Liver (tissue), 9 donors: ENCODE data around the gene SLC8A1. TPM values are rescaled to one million over a fixed set of nuclear protein-coding genes. Genes with fewer than 3 reads are reported as not detected.

Experiments used
- DNase-seq: peaks from one replicate; pipeline ENCODE4 v3.0.0-alpha.2; 2017; ENCODE audit warnings: low spot score
- H3K27ac ChIP-seq, 2 donors: one replicate each; pipeline ENCODE4 v1.7.0; 2013; ENCODE audit warnings: inconsistent platforms in 2 of 2, low read length in 2 of 2, control low read depth in 1 of 2, low read depth in 1 of 2, mild to moderate bottlenecking in 1 of 2
- H3K27me3 ChIP-seq, 4 donors: one replicate each; pipeline versions ENCODE4 v1.6.1 to v1.7.0; 2013; ENCODE audit warnings: low read length in 3 of 4, inconsistent platforms in 1 of 4, mild to moderate bottlenecking in 1 of 4, moderate library complexity in 1 of 4; ENCODE audit not compliant: control insufficient read depth in 4 of 4, insufficient read depth in 4 of 4
- H3K36me3 ChIP-seq, 4 donors: one replicate each; pipeline versions ENCODE4 v1.6.1 to v1.7.0; 2013; ENCODE audit warnings: low read length in 3 of 4, mild to moderate bottlenecking in 3 of 4, low read depth in 1 of 4, moderate library complexity in 1 of 4; ENCODE audit not compliant: control insufficient read depth in 4 of 4, insufficient read depth in 3 of 4
- H3K4me1 ChIP-seq, 4 donors: one replicate each; pipeline versions ENCODE4 v1.6.1 to v1.7.0; 2013; ENCODE audit warnings: low read length in 3 of 4, mild to moderate bottlenecking in 3 of 4, moderate library complexity in 1 of 4; ENCODE audit not compliant: control insufficient read depth in 4 of 4, insufficient read depth in 4 of 4
- H3K4me3 ChIP-seq, 3 donors: one replicate each; pipeline versions ENCODE4 v1.6.1 to v1.7.0; 2013; ENCODE audit warnings: low read length in 3 of 3, control low read depth in 1 of 3, low read depth in 1 of 3, mild to moderate bottlenecking in 1 of 3
- H3K9ac ChIP-seq, 2 donors: one replicate each; pipeline ENCODE4 v1.7.0; 2013; ENCODE audit warnings: low read length in 2 of 2, mild to moderate bottlenecking in 2 of 2, moderate library complexity in 2 of 2, control low read depth in 1 of 2, low read depth in 1 of 2
- H3K9me3 ChIP-seq, 4 donors: one replicate each; pipeline versions ENCODE4 v1.6.1 to v1.7.0; 2013; ENCODE audit warnings: low read length in 3 of 4; ENCODE audit not compliant: control insufficient read depth in 4 of 4
- CTCF ChIP-seq: fragments of 150-350 bp; IDR thresholded peaks from 2 replicates; pipeline ENCODE4 v1.5.1; 2017; ENCODE audit warnings: improper control_type of control experiment, low read depth, low read length; ENCODE audit not compliant: missing input control
- EGR1 ChIP-seq, 2 donors: IDR thresholded peaks; 2 replicates each; pipeline ENCODE4 v1.6.1; 2016 to 2018; ENCODE audit warnings: antibody characterized with exemption in 2 of 2, low read depth in 2 of 2
- FOXA2 ChIP-seq: IDR thresholded peaks from 2 replicates; pipeline ENCODE4 v1.6.1; 2016; ENCODE audit warnings: antibody characterized with exemption
- GABPA ChIP-seq, 2 donors: IDR thresholded peaks in 1 of 2; conservative IDR thresholded peaks in 1 of 2; 2 replicates each; pipeline ENCODE4 v1.6.1; 2016; ENCODE audit warnings: antibody characterized with exemption in 2 of 2, mild to moderate bottlenecking in 1 of 2, moderate library complexity in 1 of 2
- HNF4A ChIP-seq, 2 donors: conservative IDR thresholded peaks; 2 replicates each; pipeline ENCODE4 v1.6.1; 2016; ENCODE audit warnings: antibody characterized with exemption in 2 of 2, mild to moderate bottlenecking in 2 of 2
- HNF4G ChIP-seq: IDR thresholded peaks from 2 replicates; pipeline ENCODE4 v1.6.1; 2016; ENCODE audit warnings: antibody characterized with exemption
- JUND ChIP-seq, 2 donors: IDR thresholded peaks; 2 replicates each; pipeline ENCODE4 v1.6.1; 2016; ENCODE audit warnings: antibody characterized with exemption in 2 of 2
- NR2F2 ChIP-seq: IDR thresholded peaks from 2 replicates; pipeline ENCODE4 v1.6.1; 2016; ENCODE audit warnings: antibody characterized with exemption
- RAD21 ChIP-seq, 2 donors: IDR thresholded peaks; 2 replicates each; pipeline ENCODE4 v1.6.1; 2016; ENCODE audit warnings: antibody characterized with exemption in 2 of 2, mild to moderate bottlenecking in 2 of 2
- RXRA ChIP-seq, 2 donors: IDR thresholded peaks; 2 replicates each; pipeline ENCODE4 v1.6.1; 2017 to 2018; ENCODE audit warnings: antibody characterized with exemption in 2 of 2, mild to moderate bottlenecking in 1 of 2
- SP1 ChIP-seq: IDR thresholded peaks from 2 replicates; pipeline ENCODE4 v1.6.1; 2018; ENCODE audit warnings: antibody characterized with exemption, mild to moderate bottlenecking
- TAF1 ChIP-seq: conservative IDR thresholded peaks from 2 replicates; pipeline ENCODE4 v1.6.1; 2016; ENCODE audit warnings: antibody characterized with exemption, mild to moderate bottlenecking
- YY1 ChIP-seq: IDR thresholded peaks from 2 replicates; pipeline ENCODE4 v1.6.1; 2016; ENCODE audit warnings: antibody characterized with exemption, mild to moderate bottlenecking
- WGBS: extraction: QIAGEN DNeasy Blood & Tissue Kit; methylation state at CpG from one replicate; pipeline ENCODE4 v1.1.7; 2013; 5-methylcytosine and 5-hydroxymethylcytosine counted together
- polyA plus RNA-seq, 2 donors: library from polyadenylated mRNA; stranded (reverse) in 1 of 2; unstranded in 1 of 2; fragments of 200-250 nt in 1 of 2; fragments of >200 nt in 1 of 2; fragmentation: Nextera tagmentation in 1 of 2; extraction: Ambion mirVana in 1 of 2; gene quantifications; one replicate each; pipeline versions ENCODE4 v1.2.1 to v1.2.3, GENCODE V29; 2013 to 2015
- total RNA-seq, 2 donors: library from RNA; depleted of rRNA; stranded (reverse); fragments of >200 nt; gene quantifications; one replicate each; pipeline ENCODE4 v1.2.3, GENCODE V29; 2014
- TF ChIP-seq, protein P1 (sequence below): IDR thresholded peaks from 2 replicates; pipeline ENCODE4 v1.6.1; 2016; ENCODE audit warnings: antibody characterized with exemption
- TF ChIP-seq, protein P2 (sequence below): IDR thresholded peaks from 2 replicates; pipeline ENCODE4 v1.6.1; 2016; ENCODE audit warnings: antibody characterized with exemption, mild to moderate bottlenecking
- TF ChIP-seq, protein P3 (sequence below): IDR thresholded peaks from 2 replicates; pipeline ENCODE4 v1.6.1; 2016; ENCODE audit warnings: antibody characterized with exemption
- TF ChIP-seq, protein P4 (sequence below): IDR thresholded peaks from 2 replicates; pipeline ENCODE4 v1.6.1; 2016; ENCODE audit warnings: antibody characterized with exemption
- donor health status: healthy.
- donor health status: healthy.
- donor health status: healthy.
- donor health status: healthy.
- donor health status: healthy.

Gene SLC8A1
- total and polyA plus RNA-seq, 4 donors: 1.2 to 18.5 (median 8.2) TPM

- H3K4me3 ChIP-seq: no peak overlapping the region
- H3K36me3 ChIP-seq: no peaks in the 10 kb centered on the region
- H3K9ac ChIP-seq: no peak overlapping the region
- no peak for DNase-seq
- 76% methylated on average over 2 of the region's 2 CpGs for WGBS
- no peaks in the 10 kb centered on the region for H3K4me1 ChIP-seq
- TF ChIP-seq HNF4A (conservative IDR thresholded peaks at IDR 0.05): no peak
- H3K9me3 ChIP-seq: no peaks in the 10 kb centered on the region
- H3K27ac ChIP-seq: no peak overlapping the region
- no peaks in the 10 kb centered on the region for H3K27me3 ChIP-seq
Observed at GRCh38 chr2:40155728-40156127, 296.2 kb downstream of the SLC8A1 start.

GRCh38 chr2:40150266-40150665, 301.6 kb downstream of the SLC8A1 start:
- H3K27ac ChIP-seq: no peak overlapping the region
- H3K9ac ChIP-seq: no peak overlapping the region
- 74% methylated on average over 4 of the region's 4 CpGs for WGBS
- no peak overlapping the region for H3K4me3 ChIP-seq
- H3K9me3 ChIP-seq: no peaks in the 10 kb centered on the region
- no peaks in the 10 kb centered on the region for H3K4me1 ChIP-seq
- no peak for DNase-seq
- no peaks in the 10 kb centered on the region for H3K36me3 ChIP-seq
- H3K27me3 ChIP-seq: no peaks in the 10 kb centered on the region
- TF ChIP-seq RAD21 (IDR thresholded peaks at IDR 0.05) (no peak), JUND (IDR thresholded peaks at IDR 0.05) (no peak), CTCF (no peak), EGR1 (IDR thresholded peaks at IDR 0.05; ENCODE audit: low read depth in 2 of 2) (no peak), RXRA (IDR thresholded peaks at IDR 0.05) (no peak), HNF4A (conservative IDR thresholded peaks at IDR 0.05) (no peak), GABPA (IDR thresholded peaks at IDR 0.05 in 1 of 2, conservative IDR thresholded peaks at IDR 0.05 in 1 of 2) (no peak), NR2F2 (no peak), TAF1 (no peak), HNF4G (no peak), YY1 (no peak), FOXA2 (no peak), SP1 (no peak)
- TF ChIP-seq, protein P1, sequence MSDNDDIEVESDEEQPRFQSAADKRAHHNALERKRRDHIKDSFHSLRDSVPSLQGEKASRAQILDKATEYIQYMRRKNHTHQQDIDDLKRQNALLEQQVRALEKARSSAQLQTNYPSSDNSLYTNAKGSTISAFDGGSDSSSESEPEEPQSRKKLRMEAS: no peak
- TF ChIP-seq, protein P2, sequence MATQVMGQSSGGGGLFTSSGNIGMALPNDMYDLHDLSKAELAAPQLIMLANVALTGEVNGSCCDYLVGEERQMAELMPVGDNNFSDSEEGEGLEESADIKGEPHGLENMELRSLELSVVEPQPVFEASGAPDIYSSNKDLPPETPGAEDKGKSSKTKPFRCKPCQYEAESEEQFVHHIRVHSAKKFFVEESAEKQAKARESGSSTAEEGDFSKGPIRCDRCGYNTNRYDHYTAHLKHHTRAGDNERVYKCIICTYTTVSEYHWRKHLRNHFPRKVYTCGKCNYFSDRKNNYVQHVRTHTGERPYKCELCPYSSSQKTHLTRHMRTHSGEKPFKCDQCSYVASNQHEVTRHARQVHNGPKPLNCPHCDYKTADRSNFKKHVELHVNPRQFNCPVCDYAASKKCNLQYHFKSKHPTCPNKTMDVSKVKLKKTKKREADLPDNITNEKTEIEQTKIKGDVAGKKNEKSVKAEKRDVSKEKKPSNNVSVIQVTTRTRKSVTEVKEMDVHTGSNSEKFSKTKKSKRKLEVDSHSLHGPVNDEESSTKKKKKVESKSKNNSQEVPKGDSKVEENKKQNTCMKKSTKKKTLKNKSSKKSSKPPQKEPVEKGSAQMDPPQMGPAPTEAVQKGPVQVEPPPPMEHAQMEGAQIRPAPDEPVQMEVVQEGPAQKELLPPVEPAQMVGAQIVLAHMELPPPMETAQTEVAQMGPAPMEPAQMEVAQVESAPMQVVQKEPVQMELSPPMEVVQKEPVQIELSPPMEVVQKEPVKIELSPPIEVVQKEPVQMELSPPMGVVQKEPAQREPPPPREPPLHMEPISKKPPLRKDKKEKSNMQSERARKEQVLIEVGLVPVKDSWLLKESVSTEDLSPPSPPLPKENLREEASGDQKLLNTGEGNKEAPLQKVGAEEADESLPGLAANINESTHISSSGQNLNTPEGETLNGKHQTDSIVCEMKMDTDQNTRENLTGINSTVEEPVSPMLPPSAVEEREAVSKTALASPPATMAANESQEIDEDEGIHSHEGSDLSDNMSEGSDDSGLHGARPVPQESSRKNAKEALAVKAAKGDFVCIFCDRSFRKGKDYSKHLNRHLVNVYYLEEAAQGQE: no peak
- TF ChIP-seq, protein P3, sequence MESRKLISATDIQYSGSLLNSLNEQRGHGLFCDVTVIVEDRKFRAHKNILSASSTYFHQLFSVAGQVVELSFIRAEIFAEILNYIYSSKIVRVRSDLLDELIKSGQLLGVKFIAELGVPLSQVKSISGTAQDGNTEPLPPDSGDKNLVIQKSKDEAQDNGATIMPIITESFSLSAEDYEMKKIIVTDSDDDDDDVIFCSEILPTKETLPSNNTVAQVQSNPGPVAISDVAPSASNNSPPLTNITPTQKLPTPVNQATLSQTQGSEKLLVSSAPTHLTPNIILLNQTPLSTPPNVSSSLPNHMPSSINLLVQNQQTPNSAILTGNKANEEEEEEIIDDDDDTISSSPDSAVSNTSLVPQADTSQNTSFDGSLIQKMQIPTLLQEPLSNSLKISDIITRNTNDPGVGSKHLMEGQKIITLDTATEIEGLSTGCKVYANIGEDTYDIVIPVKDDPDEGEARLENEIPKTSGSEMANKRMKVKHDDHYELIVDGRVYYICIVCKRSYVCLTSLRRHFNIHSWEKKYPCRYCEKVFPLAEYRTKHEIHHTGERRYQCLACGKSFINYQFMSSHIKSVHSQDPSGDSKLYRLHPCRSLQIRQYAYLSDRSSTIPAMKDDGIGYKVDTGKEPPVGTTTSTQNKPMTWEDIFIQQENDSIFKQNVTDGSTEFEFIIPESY: no peak
- TF ChIP-seq, protein P4, sequence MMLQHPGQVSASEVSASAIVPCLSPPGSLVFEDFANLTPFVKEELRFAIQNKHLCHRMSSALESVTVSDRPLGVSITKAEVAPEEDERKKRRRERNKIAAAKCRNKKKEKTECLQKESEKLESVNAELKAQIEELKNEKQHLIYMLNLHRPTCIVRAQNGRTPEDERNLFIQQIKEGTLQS: no peak
